ENCODE measurements around the gene RANBP17.
A peak's percentile ranks its signal among the peaks of the same experiment; 100 is the strongest.

Gene RANBP17

DNA sequence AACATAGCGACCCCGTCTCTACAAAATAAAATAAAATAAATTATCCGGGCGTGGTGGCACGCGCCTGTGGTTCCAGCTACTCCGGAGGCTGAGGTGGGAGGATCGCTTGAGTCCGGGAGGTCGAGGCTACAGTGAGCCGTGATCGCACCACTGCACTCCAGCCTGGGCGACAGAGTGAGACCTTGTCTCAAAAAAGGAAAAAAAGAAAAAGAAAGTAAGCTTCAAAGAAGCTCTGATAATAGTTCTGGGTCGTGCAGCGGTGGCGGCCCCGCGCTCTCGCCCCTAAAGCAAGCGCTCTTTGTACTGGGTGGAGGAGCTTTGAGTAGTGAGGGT lies 454.1 kb downstream of the RANBP17 start:
- H3K27ac ChIP-seq: no peak overlapping the region
- H3K27me3 ChIP-seq: peaks cover 45 to 71% (median 59%) of the 10 kb centered on the region in 11 experiments
- TF ChIP-seq Cebpa-rat (IDR thresholded peaks at IDR 0.05): no peak
- H3K9ac ChIP-seq: no peak overlapping the region
- no peaks in the 10 kb centered on the region for H4K20me1 ChIP-seq
- peaks cover 0 to 7% (median 0%) of the 10 kb centered on the region in 11 experiments; a peak in 1 of 22 replicates for H3K36me3 ChIP-seq
- no peak overlapping the region for H3K4me2 ChIP-seq
- no peaks in the 10 kb centered on the region for H3K4me1 ChIP-seq
- no peak overlapping the region for H3K4me3 ChIP-seq
- peaks cover 61 to 71% (median 69%) of the 10 kb centered on the region in 11 experiments for H3K9me3 ChIP-seq (replicated peaks in 1 of 11)

DNA sequence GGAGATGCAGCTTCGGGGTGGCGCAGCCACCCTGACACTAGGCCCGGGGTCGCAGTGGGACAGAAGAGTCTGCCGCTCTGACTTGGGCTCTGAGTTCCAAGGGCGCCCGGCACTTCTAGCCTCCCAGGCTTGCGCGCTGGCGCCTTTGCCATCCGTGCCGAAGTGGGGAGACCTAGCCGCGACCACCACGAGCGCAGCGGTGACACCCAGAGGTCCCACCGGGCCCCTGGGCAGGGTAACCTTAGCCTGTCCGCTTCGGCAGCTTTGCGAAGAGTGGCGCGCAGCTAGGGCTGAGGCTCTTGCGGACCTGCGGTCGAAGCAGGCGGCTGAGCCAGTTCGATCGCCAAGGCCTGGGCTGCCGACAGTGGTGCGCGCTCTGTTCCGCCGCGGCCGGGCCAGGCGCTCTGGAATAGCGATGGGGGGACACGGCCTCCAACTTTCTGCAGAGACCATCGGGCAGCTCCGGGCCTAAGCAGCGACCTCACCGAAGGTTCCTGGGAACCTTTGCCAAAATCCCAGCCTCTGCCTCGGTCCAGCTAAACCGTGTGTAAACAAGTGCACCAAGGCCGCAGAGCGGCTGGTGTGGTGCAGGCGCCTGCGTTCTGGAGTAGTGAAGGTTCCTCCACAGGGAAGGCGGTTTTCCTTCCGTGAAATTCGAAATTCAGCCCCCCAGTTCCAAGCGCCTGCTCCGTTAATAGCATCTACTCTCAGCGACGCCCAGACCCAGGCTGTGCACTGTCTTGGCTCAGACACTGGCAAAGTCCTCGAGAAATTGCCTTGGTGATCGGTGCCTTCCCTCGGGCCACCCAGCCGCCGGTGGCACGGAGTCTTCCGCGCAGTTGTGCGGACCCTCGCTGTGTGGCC lies 454.7 kb downstream of the RANBP17 start:
- H3K4me3 ChIP-seq: no peak overlapping the region
- peaks cover 39 to 65% (median 53%) of the 10 kb centered on the region in 11 experiments for H3K27me3 ChIP-seq
- H3K4me1 ChIP-seq: no peaks in the 10 kb centered on the region
- no peak overlapping the region for H3K9ac ChIP-seq
- H3K27ac ChIP-seq: no peak overlapping the region
- peaks cover 0 to 7% (median 0%) of the 10 kb centered on the region in 11 experiments; a peak in 1 of 22 replicates for H3K36me3 ChIP-seq
- peaks cover 55 to 65% (median 63%) of the 10 kb centered on the region in 11 experiments for H3K9me3 ChIP-seq (replicated peaks in 1 of 11)
- TF ChIP-seq Cebpa-rat (IDR thresholded peaks at IDR 0.05): no peak
- no peaks in the 10 kb centered on the region for H4K20me1 ChIP-seq
- no peak overlapping the region for H3K4me2 ChIP-seq

DNA sequence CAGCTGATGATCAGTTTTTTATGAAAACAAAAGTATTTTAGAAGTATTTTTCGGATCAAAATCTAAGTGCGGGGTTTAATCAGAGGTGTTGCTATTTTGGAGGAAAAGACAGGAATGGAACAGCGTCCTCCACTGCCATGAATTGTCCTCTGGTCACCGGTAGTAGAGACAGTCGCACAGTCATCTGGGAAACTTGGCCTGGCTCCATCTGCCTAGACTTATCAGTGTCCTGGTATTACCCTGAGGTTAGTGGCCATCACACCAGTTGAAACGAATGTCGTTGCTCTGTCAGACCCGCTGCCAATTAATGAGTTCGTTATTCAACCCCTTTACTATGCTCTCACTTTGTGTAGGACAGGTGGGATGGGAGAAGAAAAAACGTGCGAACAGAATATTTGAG lies 455.4 kb downstream of the RANBP17 start:
- Histone ChIP-seq H3K4me2 (no peak overlapping the region), H3K27me3 (peaks cover 32 to 58% (median 46%) of the 10 kb centered on the region in 11 experiments)

DNA sequence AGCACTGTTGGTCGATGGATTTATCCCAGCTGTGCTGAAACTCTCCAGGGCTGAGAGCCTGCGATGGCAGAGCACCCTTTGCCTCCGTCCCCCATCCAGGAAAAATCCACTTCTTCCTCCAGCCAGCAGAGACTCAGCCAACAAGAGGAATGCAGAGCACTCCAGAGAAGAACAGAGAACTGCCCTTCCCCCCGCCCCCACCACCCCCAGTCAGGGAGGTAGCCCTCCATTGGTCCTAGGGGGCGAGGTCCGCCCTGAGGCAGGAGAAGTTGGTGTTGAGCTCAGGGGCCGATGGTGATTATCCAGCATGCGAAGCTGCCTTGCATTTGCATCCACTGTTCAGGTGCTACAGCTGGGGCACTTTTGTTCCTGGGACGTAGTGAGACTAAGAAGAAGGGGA lies 456.2 kb downstream of the RANBP17 start:
- Histone ChIP-seq H3K27me3 (peaks cover 24 to 50% (median 38%) of the 10 kb centered on the region in 11 experiments), H3K36me3 (no peaks in the 10 kb centered on the region; a peak in 1 of 22 replicates), H3K27ac (no peak overlapping the region), H3K9ac (no peak overlapping the region), H3K4me2 (no peak overlapping the region), H3K4me3 (no peak overlapping the region), H3K9me3 (replicated peaks in 1 of 11) (peaks cover 40 to 49% (median 47%) of the 10 kb centered on the region in 11 experiments), H3K4me1 (no peaks in the 10 kb centered on the region), H4K20me1 (no peaks in the 10 kb centered on the region)
- TF ChIP-seq Cebpa-rat (IDR thresholded peaks at IDR 0.05): no peak

More for the DNA sequence above, 455.4 kb downstream of the RANBP17 start:
- no peak for TF ChIP-seq Cebpa-rat (IDR thresholded peaks at IDR 0.05)
- Histone ChIP-seq H3K9me3 (replicated peaks in 1 of 11) (peaks cover 47 to 57% (median 55%) of the 10 kb centered on the region in 11 experiments), H3K4me1 (no peaks in the 10 kb centered on the region), H3K9ac (no peak overlapping the region), H3K36me3 (peaks cover 0 to 5% (median 0%) of the 10 kb centered on the region in 11 experiments; a peak in 1 of 22 replicates), H4K20me1 (no peaks in the 10 kb centered on the region), H3K27ac (no peak overlapping the region), H3K4me3 (no peak overlapping the region)

DNA sequence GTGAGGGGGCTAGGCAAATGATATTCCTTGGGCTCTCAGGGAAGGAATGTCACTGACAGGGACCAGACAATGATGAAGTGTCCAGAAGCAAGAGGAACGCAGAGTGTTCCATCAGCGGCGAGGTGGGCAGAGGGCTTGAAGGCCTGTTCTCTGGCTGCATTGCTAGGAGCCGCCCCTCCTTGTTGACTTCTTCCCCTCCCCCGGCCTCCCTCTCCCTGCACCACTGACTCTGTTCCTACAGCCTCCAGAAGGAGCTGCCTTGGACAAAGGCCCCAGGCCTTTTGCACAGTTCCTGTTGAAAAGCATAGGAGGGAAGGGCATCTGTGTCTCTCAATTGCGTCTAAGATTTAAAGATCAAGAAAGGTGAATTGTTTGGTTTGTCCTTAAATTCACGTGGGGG lies 459.6 kb downstream of the RANBP17 start:
- no peaks in the 10 kb centered on the region for H3K36me3 ChIP-seq
- no peak overlapping the region for H3K4me2 ChIP-seq
- no peak for TF ChIP-seq Cebpa-rat (IDR thresholded peaks at IDR 0.05)
- H4K20me1 ChIP-seq: no peaks in the 10 kb centered on the region
- no peak overlapping the region for H3K27ac ChIP-seq
- H3K27me3 ChIP-seq: peaks cover 0 to 16% (median 10%) of the 10 kb centered on the region in 11 experiments; a peak in 10 of 22 replicates
- H3K4me3 ChIP-seq: no peak overlapping the region
- H3K4me1 ChIP-seq: peaks cover 0 to 18% (median 0%) of the 10 kb centered on the region in 10 experiments; a peak in 7 of 20 replicates
- H3K9me3 ChIP-seq (replicated peaks in 1 of 11): peaks cover 5 to 15% (median 13%) of the 10 kb centered on the region in 11 experiments
- H3K9ac ChIP-seq: no peak overlapping the region

DNA sequence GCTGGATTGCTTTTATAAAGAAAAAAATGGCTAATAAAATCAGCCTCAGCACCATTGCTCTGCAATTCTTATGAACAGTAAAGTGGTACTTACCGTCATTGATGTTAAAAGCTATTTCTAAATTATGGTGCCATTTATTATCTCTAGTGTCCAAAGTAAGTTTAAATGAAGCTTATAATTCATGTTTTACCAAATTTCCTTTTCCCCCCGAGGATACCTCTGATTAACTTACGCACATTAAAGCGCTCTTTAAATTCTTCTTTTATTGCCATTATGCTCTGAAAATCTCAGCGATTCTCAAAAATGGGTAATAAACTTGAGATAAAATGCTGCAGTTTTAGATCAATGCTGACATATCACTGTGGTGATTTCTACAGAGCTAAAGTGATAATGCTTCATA lies 460.7 kb downstream of the RANBP17 start:
- H4K20me1 ChIP-seq: no peaks in the 10 kb centered on the region
- H3K4me3 ChIP-seq: no peak overlapping the region
- H3K27ac ChIP-seq: no peak overlapping the region
- H3K9ac ChIP-seq: no peak overlapping the region
- H3K36me3 ChIP-seq: no peaks in the 10 kb centered on the region
- H3K4me1 ChIP-seq: peaks cover 0 to 18% (median 0%) of the 10 kb centered on the region in 10 experiments; a peak in 7 of 20 replicates
- no peak for TF ChIP-seq Cebpa-rat (IDR thresholded peaks at IDR 0.05)
- H3K4me2 ChIP-seq: no peak overlapping the region
- H3K27me3 ChIP-seq: peaks cover 0 to 5% (median 4%) of the 10 kb centered on the region in 11 experiments; a peak in 9 of 22 replicates
- H3K9me3 ChIP-seq (replicated peaks in 1 of 11): peaks cover 0 to 4% (median 2%) of the 10 kb centered on the region in 11 experiments; a peak in 6 of 22 replicates

DNA sequence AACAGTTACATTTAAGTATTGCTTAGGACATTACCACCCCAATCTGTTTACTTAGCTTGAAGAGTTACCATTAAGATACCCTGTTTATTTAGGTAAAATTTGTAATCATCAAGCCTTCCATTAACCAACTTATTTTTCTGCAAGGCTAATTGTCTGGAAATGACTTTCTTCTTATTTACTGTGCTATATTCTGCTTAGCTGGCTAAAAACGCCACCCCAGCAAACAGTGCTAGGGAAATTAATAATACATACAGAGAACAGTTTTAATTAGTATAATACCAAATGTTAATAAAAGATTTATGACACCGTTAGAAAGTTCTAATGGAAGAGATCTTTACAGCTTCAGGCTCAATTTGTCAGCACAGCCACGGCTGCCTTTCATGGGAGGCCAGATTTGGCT lies 461.2 kb downstream of the RANBP17 start:
- Histone ChIP-seq H3K4me1 (peaks cover 0 to 18% (median 0%) of the 10 kb centered on the region in 10 experiments; a peak in 7 of 20 replicates), H3K9me3 (replicated peaks in 1 of 11) (no peaks in the 10 kb centered on the region), H3K27ac (no peak overlapping the region), H3K4me3 (no peak overlapping the region), H3K9ac (no peak overlapping the region), H4K20me1 (no peaks in the 10 kb centered on the region), H3K27me3 (peaks cover 0 to under 1% (median 0%) of the 10 kb centered on the region in 11 experiments; a peak in 1 of 22 replicates), H3K4me2 (no peak overlapping the region), H3K36me3 (no peaks in the 10 kb centered on the region)
- no peak for TF ChIP-seq Cebpa-rat (IDR thresholded peaks at IDR 0.05)

DNA sequence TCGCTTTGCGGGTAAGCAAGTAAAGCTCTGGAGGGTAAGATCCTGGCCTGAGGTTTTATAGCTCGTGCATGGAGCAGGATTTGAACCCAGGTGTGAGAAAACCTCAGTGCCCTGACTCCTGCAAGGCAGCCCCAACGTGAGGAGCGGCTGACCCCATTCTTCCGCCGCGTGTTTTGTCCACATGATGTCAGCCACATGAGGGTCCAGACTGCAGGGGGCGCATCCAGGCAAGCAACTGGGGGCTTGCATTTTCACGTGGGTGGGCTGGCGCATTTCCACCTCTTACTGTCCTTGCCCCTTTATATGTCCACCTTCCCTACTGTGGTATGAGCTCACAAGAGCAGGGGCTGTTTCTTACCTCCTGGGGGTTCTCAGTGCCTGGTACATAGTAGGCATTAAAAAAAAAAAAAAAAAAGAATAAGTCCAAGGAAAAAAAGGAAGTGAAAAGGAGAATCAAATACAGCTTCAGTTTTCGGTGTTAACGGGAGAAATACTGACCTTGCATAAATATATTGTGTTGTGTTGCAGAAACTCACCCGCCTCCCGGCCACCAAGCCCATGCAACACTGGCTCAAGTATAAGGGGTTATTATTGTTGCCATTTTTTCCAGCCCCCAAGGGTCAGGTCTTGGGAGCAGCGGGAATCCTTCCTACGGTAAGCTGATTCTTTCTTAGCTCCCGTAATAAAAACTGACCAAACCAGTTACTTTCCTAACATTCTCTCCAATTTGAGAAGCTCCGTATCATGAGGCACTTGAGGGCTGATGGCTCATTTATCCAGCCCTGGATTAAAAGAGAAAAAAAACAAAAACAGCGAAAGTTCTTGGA lies 462.2 kb downstream of the RANBP17 start:
- peak overlapping the region in 3 of 11 experiments; percentile 60 to 75 (median 75); a peak in 6 of 22 replicates for H3K4me2 ChIP-seq
- TF ChIP-seq Cebpa-rat (IDR thresholded peaks at IDR 0.05): no peak
- peaks cover 0 to 18% (median 0%) of the 10 kb centered on the region in 10 experiments; a peak in 7 of 20 replicates for H3K4me1 ChIP-seq
- no peak overlapping the region for H3K27ac ChIP-seq
- no peaks in the 10 kb centered on the region for H3K36me3 ChIP-seq
- no peak overlapping the region for H3K9ac ChIP-seq
- no peaks in the 10 kb centered on the region for H4K20me1 ChIP-seq
- no peaks in the 10 kb centered on the region for H3K9me3 ChIP-seq (replicated peaks in 1 of 11)
- H3K4me3 ChIP-seq: no peak overlapping the region
- no peaks in the 10 kb centered on the region for H3K27me3 ChIP-seq

DNA sequence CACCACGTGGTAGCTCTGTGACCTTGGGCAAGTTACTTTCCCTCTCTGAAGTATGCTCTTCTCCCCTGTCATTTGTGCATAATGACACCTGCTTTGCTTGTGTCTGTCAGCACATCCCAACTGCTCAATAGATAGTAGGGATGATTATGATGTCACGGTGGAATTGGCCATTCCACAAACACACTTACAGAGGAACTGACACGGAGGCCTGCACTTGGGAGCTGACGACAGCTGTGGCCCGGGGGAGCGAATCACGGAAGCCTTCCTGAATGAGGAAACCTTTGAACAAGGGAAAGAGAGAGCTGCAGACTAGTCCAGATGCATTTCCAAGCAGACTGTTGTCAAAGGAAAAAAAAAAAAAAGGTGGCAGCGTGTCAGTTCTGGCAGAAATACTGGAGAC lies 468.2 kb downstream of the RANBP17 start:
- Histone ChIP-seq H3K27ac (no peak overlapping the region), H3K4me3 (no peak overlapping the region), H4K20me1 (no peaks in the 10 kb centered on the region), H3K27me3 (no peaks in the 10 kb centered on the region), H3K4me1 (peaks cover 0 to 2% (median 0%) of the 10 kb centered on the region in 10 experiments; a peak in 1 of 20 replicates), H3K36me3 (no peaks in the 10 kb centered on the region), H3K9ac (no peak overlapping the region), H3K9me3 (replicated peaks in 1 of 11) (no peaks in the 10 kb centered on the region), H3K4me2 (no peak overlapping the region)
- no peak for TF ChIP-seq Cebpa-rat (IDR thresholded peaks at IDR 0.05)

All from BLaER1 treated with 17β-estradiol and CSF1 and Interleukin-3, amounts not matched to agents 10 nM and 100 nM (cell line).